ENCODE results near the gene IGSF10.

The IGSF10 gene

DNA sequence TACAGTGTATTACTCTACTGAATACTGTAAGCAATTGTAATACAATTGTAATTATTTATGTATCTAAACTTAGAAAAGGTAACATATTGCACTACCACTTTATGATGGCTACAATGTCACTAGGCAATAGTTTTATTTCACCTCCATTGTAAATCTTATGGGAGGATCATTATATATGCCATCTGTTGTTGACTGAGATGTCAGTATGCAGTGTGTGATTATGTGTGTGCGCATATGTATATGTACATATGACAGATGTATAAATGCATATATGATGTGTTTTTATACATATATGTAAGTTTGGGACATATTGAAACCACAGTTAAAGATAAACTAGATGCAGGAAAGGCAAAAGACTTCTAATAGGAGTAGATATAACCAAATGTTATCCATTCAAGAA is 8.5 kb downstream of the IGSF10 start:
- H3K9ac ChIP-seq (ENCODE audit: low read length): no peak overlapping the region
- peaks cover 14% of the 10 kb centered on the region for H3K36me3 ChIP-seq (replicated peaks; ENCODE audit: low read depth, low read length)
- H3K4me2 ChIP-seq (ENCODE audit: low read length): no peak overlapping the region
- no peak for TF ChIP-seq EZH2phosphoT487 (IDR thresholded peaks at IDR 0.05; ENCODE audit: low read depth)
- TF ChIP-seq, protein P1, sequence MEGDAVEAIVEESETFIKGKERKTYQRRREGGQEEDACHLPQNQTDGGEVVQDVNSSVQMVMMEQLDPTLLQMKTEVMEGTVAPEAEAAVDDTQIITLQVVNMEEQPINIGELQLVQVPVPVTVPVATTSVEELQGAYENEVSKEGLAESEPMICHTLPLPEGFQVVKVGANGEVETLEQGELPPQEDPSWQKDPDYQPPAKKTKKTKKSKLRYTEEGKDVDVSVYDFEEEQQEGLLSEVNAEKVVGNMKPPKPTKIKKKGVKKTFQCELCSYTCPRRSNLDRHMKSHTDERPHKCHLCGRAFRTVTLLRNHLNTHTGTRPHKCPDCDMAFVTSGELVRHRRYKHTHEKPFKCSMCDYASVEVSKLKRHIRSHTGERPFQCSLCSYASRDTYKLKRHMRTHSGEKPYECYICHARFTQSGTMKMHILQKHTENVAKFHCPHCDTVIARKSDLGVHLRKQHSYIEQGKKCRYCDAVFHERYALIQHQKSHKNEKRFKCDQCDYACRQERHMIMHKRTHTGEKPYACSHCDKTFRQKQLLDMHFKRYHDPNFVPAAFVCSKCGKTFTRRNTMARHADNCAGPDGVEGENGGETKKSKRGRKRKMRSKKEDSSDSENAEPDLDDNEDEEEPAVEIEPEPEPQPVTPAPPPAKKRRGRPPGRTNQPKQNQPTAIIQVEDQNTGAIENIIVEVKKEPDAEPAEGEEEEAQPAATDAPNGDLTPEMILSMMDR (IDR thresholded peaks at IDR 0.05; ENCODE audit: low read depth, low read length): no peak
- H3K27ac ChIP-seq (ENCODE audit: low read length): no peak overlapping the region
- H3K4me1 ChIP-seq (ENCODE audit: low read length): no peaks in the 10 kb centered on the region
- no peaks in the 10 kb centered on the region for H3K79me2 ChIP-seq (ENCODE audit: low read length)
- H3K9me3 ChIP-seq (ENCODE audit: insufficient read depth, low read length): no peaks in the 10 kb centered on the region
- no peak overlapping the region for H3K4me3 ChIP-seq (ENCODE audit: low read length)
- H2AFZ ChIP-seq (ENCODE audit: low read depth, low read length): no peak overlapping the region
- no peaks in the 10 kb centered on the region for H4K20me1 ChIP-seq (ENCODE audit: insufficient read depth, low read length)
- no peaks in the 10 kb centered on the region for H3K27me3 ChIP-seq (ENCODE audit: low read depth, low read length)

DNA sequence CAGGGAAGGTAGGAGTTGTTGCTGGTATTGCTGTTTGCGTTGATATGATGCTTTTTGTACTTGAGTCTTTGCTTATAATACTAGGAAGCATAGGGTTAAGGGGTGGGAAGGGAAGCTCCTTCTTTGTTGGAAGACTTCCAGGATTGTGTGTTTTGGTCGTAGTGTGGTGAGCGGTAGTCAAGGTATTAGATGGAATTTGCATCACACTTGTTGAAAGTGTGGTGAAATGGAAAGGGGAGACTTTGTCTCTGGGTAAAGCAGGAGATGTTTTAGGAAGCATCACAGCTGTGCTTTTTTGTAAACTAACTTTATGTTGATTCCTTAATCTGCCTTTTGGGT is 14.9 kb downstream of the IGSF10 start:
- Histone ChIP-seq H3K4me3 (ENCODE audit: low read length) (no peak overlapping the region), H3K4me1 (ENCODE audit: low read length) (no peaks in the 10 kb centered on the region), H4K20me1 (ENCODE audit: insufficient read depth, low read length) (no peaks in the 10 kb centered on the region), H3K27me3 (ENCODE audit: low read depth, low read length) (no peaks in the 10 kb centered on the region), H3K79me2 (ENCODE audit: low read length) (no peaks in the 10 kb centered on the region), H2AFZ (ENCODE audit: low read depth, low read length) (no peak overlapping the region), H3K36me3 (replicated peaks; ENCODE audit: low read depth, low read length) (peaks cover 27% of the 10 kb centered on the region), H3K4me2 (ENCODE audit: low read length) (no peak overlapping the region), H3K27ac (ENCODE audit: low read length) (no peak overlapping the region), H3K9me3 (ENCODE audit: insufficient read depth, low read length) (no peaks in the 10 kb centered on the region), H3K9ac (ENCODE audit: low read length) (no peak overlapping the region)
- no peak for TF ChIP-seq EZH2phosphoT487 (IDR thresholded peaks at IDR 0.05; ENCODE audit: low read depth)
- TF ChIP-seq, protein P1 (IDR thresholded peaks at IDR 0.05; ENCODE audit: low read depth, low read length): no peak

DNA sequence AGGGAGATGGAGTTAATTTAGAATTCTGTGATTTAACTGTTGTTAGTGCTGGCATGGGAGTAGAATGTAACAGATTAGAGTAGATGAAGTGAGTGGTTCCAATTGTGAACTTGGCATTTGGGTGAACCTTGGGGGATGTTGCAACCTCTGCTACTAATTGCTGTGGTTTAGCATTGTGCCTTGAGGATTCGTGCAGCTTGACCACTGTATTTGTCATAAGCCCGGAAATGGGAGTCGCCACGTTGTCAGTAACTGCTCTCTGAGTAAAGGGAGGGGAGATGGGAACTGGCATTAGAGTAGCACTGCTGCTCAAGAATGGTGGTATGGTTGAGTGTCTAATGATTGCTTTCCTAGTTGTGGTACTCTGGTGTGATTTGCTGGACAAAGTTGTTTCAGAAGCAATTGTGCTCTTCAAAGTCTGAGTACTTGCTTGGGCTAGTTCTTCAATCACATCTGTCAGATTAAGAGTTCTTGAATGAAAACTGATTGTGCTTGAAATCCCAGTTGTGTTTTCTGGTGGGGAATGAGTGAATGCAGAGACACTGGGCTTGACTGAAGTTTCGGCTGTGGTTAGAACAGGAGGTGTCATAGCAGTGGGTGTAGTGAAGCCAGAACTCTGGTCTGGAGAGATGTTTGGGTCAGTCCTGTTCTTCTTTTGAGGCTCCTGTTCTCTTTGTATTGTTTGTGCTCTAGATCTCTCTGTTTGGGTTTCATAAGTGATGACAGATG is 15.4 kb downstream of the IGSF10 start:
- H3K9me3 ChIP-seq (ENCODE audit: insufficient read depth, low read length): no peaks in the 10 kb centered on the region
- H3K4me1 ChIP-seq (ENCODE audit: low read length): no peaks in the 10 kb centered on the region
- no peak overlapping the region for H2AFZ ChIP-seq (ENCODE audit: low read depth, low read length)
- H4K20me1 ChIP-seq (ENCODE audit: insufficient read depth, low read length): no peaks in the 10 kb centered on the region
- H3K9ac ChIP-seq (ENCODE audit: low read length): no peak overlapping the region
- no peaks in the 10 kb centered on the region for H3K79me2 ChIP-seq (ENCODE audit: low read length)
- H3K36me3 ChIP-seq (replicated peaks; ENCODE audit: low read depth, low read length): peaks cover 27% of the 10 kb centered on the region
- TF ChIP-seq EZH2phosphoT487 (IDR thresholded peaks at IDR 0.05; ENCODE audit: low read depth): no peak
- TF ChIP-seq, protein P1 (IDR thresholded peaks at IDR 0.05; ENCODE audit: low read depth, low read length): no peak
- H3K27ac ChIP-seq (ENCODE audit: low read length): no peak overlapping the region
- no peak overlapping the region for H3K4me2 ChIP-seq (ENCODE audit: low read length)
- no peak overlapping the region for H3K4me3 ChIP-seq (ENCODE audit: low read length)
- H3K27me3 ChIP-seq (ENCODE audit: low read depth, low read length): no peaks in the 10 kb centered on the region

DNA sequence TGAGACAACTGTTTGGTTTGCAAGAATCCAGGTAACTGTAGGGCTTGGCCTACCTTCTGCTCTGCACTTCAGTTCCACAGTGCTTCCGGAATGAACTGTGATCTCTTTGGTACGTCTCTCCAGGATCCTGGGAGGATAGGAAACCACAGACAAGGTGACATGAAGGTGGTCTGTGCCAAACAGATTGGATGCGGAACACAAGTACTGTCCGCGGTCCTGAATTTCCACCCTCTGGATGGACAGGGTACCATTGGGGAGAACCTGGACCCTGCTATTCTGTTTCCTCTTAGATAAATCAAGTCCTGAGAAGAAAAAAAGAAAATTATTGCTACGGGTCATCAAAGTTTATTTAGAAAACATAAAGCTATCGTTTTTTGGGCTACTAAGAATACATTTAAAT is 17.3 kb downstream of the IGSF10 start:
- H3K4me1 ChIP-seq (ENCODE audit: low read length): no peaks in the 10 kb centered on the region
- peaks cover 20% of the 10 kb centered on the region for H3K36me3 ChIP-seq (replicated peaks; ENCODE audit: low read depth, low read length)

More for the DNA sequence above, 17.3 kb downstream of the IGSF10 start:
- no peaks in the 10 kb centered on the region for H3K9me3 ChIP-seq (ENCODE audit: insufficient read depth, low read length)
- TF ChIP-seq EZH2phosphoT487 (IDR thresholded peaks at IDR 0.05; ENCODE audit: low read depth): no peak
- TF ChIP-seq, protein P1 (IDR thresholded peaks at IDR 0.05; ENCODE audit: low read depth, low read length): no peak
- no peak overlapping the region for H3K27ac ChIP-seq (ENCODE audit: low read length)
- no peak overlapping the region for H3K9ac ChIP-seq (ENCODE audit: low read length)
- no peaks in the 10 kb centered on the region for H3K79me2 ChIP-seq (ENCODE audit: low read length)
- no peak overlapping the region for H2AFZ ChIP-seq (ENCODE audit: low read depth, low read length)
- no peak overlapping the region for H3K4me2 ChIP-seq (ENCODE audit: low read length)
- H4K20me1 ChIP-seq (ENCODE audit: insufficient read depth, low read length): no peaks in the 10 kb centered on the region
- no peak overlapping the region for H3K4me3 ChIP-seq (ENCODE audit: low read length)
- H3K27me3 ChIP-seq (ENCODE audit: low read depth, low read length): no peaks in the 10 kb centered on the region
